K562 (cell line): Measurements from ENCODE around the gene LLGL2. TPM values are rescaled to one million over a fixed set of nuclear protein-coding genes. Genes with fewer than 3 reads are reported as not detected.

Experiments
- ATAC-seq: fragments of 200-7000 bp; cut with Tn5 transposase; 3 replicates; pipeline ENCODE4 v1.9.1; 2020; ENCODE audit warnings: moderate library complexity
- BruUV-seq: library from RNA; stranded (reverse); fragments of 400-500 nt; replicated peaks from 2 replicates; lab custom pipeline; 2021; lab: Mats Ljungman, UMichigan
- CTCF ChIA-PET: fragments of 300-600 bp; formaldehyde crosslinking; extraction: SDS; loops from one replicate; lab custom pipeline; 2021; ENCODE audit warnings: low intra/inter-chr PET ratio; lab: Yijun Ruan, JAX
- POLR2A ChIA-PET: fragments of 300-600, 350-650 bp; sonication (Branson Sonifier 250); formaldehyde crosslinking; extraction: SDS; loops from one replicate; lab custom pipeline; 2021; ENCODE audit warnings: antibody characterized with exemption, inconsistent platforms; lab: Yijun Ruan, JAX
- DNase-seq, 4 experiments: peaks; one replicate each; pipeline versions ENCODE4 v3.0.0 to v3.0.0-alpha.2; 2011 to 2018; ENCODE audit warnings: low spot score in 3 of 4, mixed read lengths in 3 of 4; ENCODE audit errors: extremely low read depth in 1 of 4
- FAIRE-seq: peaks from 2 replicates; lab custom pipeline; 2011; peaks lifted over from hg19 to GRCh38; lab: Jason Lieb, UNC
- H2AFZ ChIP-seq: 2 replicates; pipeline ENCODE4 v1.6.0; 2011; ENCODE audit warnings: low read depth, low read length, control low read depth, inconsistent platforms
- H3K27ac ChIP-seq: fragments of 200-600 bp; 3 replicates; pipeline ENCODE4 v1.8.0; 2011; ENCODE audit warnings: low read depth, mild to moderate bottlenecking, control low read depth, inconsistent platforms, low read length, moderate library complexity, mixed read lengths; ENCODE audit errors: extremely low read depth
- H3K27me3 ChIP-seq, 2 experiments: fragments of 300-600 bp in 1 of 2; 2 replicates in 1 of 2; 3 replicates in 1 of 2; pipeline versions ENCODE4 v1.6.0 to v1.8.0; 2011; ENCODE audit warnings: inconsistent platforms in 2 of 2, low read length in 2 of 2, mild to moderate bottlenecking in 1 of 2, mixed read lengths in 1 of 2, moderate library complexity in 1 of 2; ENCODE audit not compliant: control insufficient read depth in 2 of 2, insufficient read depth in 2 of 2
- H3K36me3 ChIP-seq: fragments of 300-600 bp; 3 replicates; pipeline ENCODE4 v1.8.0; 2011; ENCODE audit warnings: mild to moderate bottlenecking, low read length, inconsistent platforms; ENCODE audit not compliant: control insufficient read depth, insufficient read depth
- H3K4me1 ChIP-seq, 2 experiments: fragments of 200-600 bp in 1 of 2; replicated peaks in 1 of 2; 2 replicates in 1 of 2; 3 replicates in 1 of 2; pipeline versions ENCODE4 v1.5.1 to v1.8.0; 2011; ENCODE audit warnings: inconsistent platforms in 2 of 2, low read length in 2 of 2, mild to moderate bottlenecking in 1 of 2, mixed read lengths in 1 of 2, moderate library complexity in 1 of 2; ENCODE audit not compliant: control insufficient read depth in 2 of 2, insufficient read depth in 2 of 2
- H3K4me2 ChIP-seq: 2 replicates; pipeline ENCODE4 v1.6.1; 2011; ENCODE audit warnings: low read length, control low read depth, inconsistent platforms, mixed read lengths; ENCODE audit not compliant: insufficient read depth
- H3K4me3 ChIP-seq: fragments of 200-600 bp; sonication (generic), shearing (Covaris generic); 2 replicates; pipeline ENCODE4 v1.5.1; 2016; ENCODE audit warnings: control low read depth, inconsistent platforms
- H3K79me2 ChIP-seq: fragments of 200-600 bp; 3 replicates; pipeline ENCODE4 v1.8.0; 2011; ENCODE audit warnings: low read length, inconsistent platforms; ENCODE audit not compliant: control insufficient read depth, insufficient read depth
- H3K9ac ChIP-seq, 2 experiments: 2 replicates each; pipeline versions ENCODE4 v1.6.0 to v1.6.1; 2011; ENCODE audit warnings: low read depth in 2 of 2, low read length in 2 of 2, control low read depth in 1 of 2, inconsistent platforms in 1 of 2, mild to moderate bottlenecking in 1 of 2, mixed read lengths in 1 of 2; ENCODE audit not compliant: insufficient read depth in 1 of 2
- H3K9me1 ChIP-seq: one replicate; pipeline ENCODE4 v1.6.0; 2011; ENCODE audit warnings: inconsistent platforms, mild to moderate bottlenecking, low read length, moderate library complexity; ENCODE audit not compliant: control insufficient read depth, insufficient read depth
- H3K9me3 ChIP-seq: replicated peaks from 2 replicates; pipeline ENCODE4 v1.5.1; 2011; ENCODE audit warnings: low read depth, low read length, inconsistent platforms; ENCODE audit not compliant: control insufficient read depth, insufficient read depth
- H4K20me1 ChIP-seq: replicated peaks from 2 replicates; pipeline ENCODE4 v1.6.1; 2011; ENCODE audit warnings: low read length, inconsistent platforms, mixed read lengths; ENCODE audit not compliant: control insufficient read depth, insufficient read depth
- ZFP36 ChIP-seq: fragments of 150-350 bp; IDR thresholded peaks from 2 replicates; pipeline ENCODE4 v1.6.1; 2018; ENCODE audit warnings: low read length, low read depth; ENCODE audit not compliant: partially characterized antibody
- ZKSCAN1 ChIP-seq: fragments of 150-350 bp; IDR thresholded peaks from 2 replicates; pipeline ENCODE4 v1.6.1; 2016; ENCODE audit warnings: low read depth, low read length
- WGBS: fragments of 100-300 bp; shearing (Covaris generic); methylation state at CpG from one replicate; pipeline ENCODE4 v1.1.6; 2016; ENCODE audit warnings: low coverage, mixed read lengths; ENCODE audit not compliant: insufficient coverage; ENCODE audit errors: missing lambda C conversion rate; 5-methylcytosine and 5-hydroxymethylcytosine counted together
- in situ Hi-C: fragments of 300-500 bp; cut with MboI; formaldehyde crosslinking; loops from 4 replicates; pipeline ENCODE4 v1.15.0; 2018; ENCODE audit warnings: inconsistent platforms, mixed read lengths
- intact Hi-C: fragments of 100-400 bp; cut with micrococcal nuclease; formaldehyde crosslinking; loops from 2 replicates; pipeline ENCODE4 v1.14.2; 2022
- polyA plus RNA-seq, 8 experiments: library from polyadenylated mRNA; depleted of rRNA in 4 of 8; stranded (reverse) in 5 of 8; unstranded in 3 of 8; fragments of >200 nt; fragmentation: Nextera tagmentation in 2 of 8; fragmentation: Illumina TruSeq in 1 of 8; extraction: Ambion mirVana in 2 of 8; extraction: Trizol in 1 of 8; gene quantifications; 2 replicates each; pipeline versions ENCODE4 v1.2.1 to v1.2.3, GENCODE V29; 2011 to 2014; ENCODE audit warnings: inconsistent platforms in 1 of 8, missing spikeins in 1 of 8
- total RNA-seq, 7 experiments: library from RNA; depleted of rRNA in 6 of 7; stranded (reverse); fragments of >200 nt in 6 of 7; fragmentation: Illumina TruSeq in 2 of 7; extraction: Trizol in 2 of 7; gene quantifications; 2 replicates each; pipeline versions ENCODE4 v1.2.1 to v1.2.3, GENCODE V29; 2011 to 2021; ENCODE audit warnings: low replicate concordance in 1 of 7
- TF ChIP-seq, protein P1 (sequence below): fragments of 250-450 bp; sonication (Bioruptor Pico); IDR thresholded peaks from 2 replicates; pipeline ENCODE4 v1.4.0; 2020; ENCODE audit warnings: mild to moderate bottlenecking

The LLGL2 gene
- total and polyA plus RNA-seq, 9 of the 15 experiments (the other 6 are each of a cell fraction or from before 2014, with no cell fraction given), result 0.32 to 24.4 (median 10.2) TPM

DNA sequence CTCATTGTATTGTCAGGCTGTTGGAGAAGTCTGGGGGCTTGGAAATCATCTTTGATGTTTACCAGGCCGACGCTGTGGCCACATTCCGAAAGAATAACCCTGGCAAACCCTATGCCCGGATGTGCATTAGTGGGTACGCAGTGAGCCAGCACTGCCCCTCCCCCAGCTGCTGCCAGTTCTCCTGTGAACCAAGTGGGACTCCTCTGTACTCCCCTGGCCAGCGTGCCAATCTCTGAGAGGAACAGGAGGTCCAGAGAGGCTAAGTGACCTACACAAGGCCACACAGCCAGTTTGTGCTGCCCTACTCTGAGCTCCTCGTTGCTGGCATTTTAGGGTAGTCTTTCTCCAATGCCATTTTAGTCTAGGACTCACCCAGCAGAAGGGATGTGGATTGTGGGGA, 1.9 kb upstream of the LLGL2 start:
- Histone ChIP-seq H3K27me3 (no peaks in the 10 kb centered on the region), H3K4me2 (no peak overlapping the region), H3K27ac (no peak overlapping the region), H3K9ac (no peak overlapping the region), H3K4me1 (peaks cover 12 to 35% of the 10 kb centered on the region in 2 experiments), H3K9me3 (no peaks in the 10 kb centered on the region), H3K36me3 (peaks cover 48% of the 10 kb centered on the region), H4K20me1 (no peaks in the 10 kb centered on the region; the same call in 1 of the 2 replicates), H3K4me3 (no peak overlapping the region), H3K79me2 (peaks cover 8% of the 10 kb centered on the region; the same call in 1 of the 3 replicates), H3K9me1 (no peaks in the 10 kb centered on the region), H2AFZ (no peak overlapping the region)
- ATAC-seq, result no peak
- in situ Hi-C loops (no loop called here), intact Hi-C loops (loop anchor here (10.0 kb wide), 1 partner anchor 239 kb away; the partner anchor contains the start of gene SLC25A19)
- FAIRE-seq, result no peak
- BruUV-seq, result no TSS peak
- WGBS, result 89% methylated on average over 6 of the region's 7 CpGs
- TF ChIP-seq, protein P1, sequence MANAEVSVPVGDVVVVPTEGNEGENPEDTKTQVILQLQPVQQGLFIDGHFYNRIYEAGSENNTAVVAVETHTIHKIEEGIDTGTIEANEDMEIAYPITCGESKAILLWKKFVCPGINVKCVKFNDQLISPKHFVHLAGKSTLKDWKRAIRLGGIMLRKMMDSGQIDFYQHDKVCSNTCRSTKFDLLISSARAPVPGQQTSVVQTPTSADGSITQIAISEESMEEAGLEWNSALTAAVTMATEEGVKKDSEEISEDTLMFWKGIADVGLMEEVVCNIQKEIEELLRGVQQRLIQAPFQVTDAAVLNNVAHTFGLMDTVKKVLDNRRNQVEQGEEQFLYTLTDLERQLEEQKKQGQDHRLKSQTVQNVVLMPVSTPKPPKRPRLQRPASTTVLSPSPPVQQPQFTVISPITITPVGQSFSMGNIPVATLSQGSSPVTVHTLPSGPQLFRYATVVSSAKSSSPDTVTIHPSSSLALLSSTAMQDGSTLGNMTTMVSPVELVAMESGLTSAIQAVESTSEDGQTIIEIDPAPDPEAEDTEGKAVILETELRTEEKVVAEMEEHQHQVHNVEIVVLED (CRISPR knock-in tag), result no peak
- 0 out of 2 replicates have a peak, but pooled peaks have one; percentile 15 for TF ChIP-seq ZKSCAN1
- TF ChIP-seq ZFP36, result peak; percentile 18
- no peak for DNase-seq
- POLR2A ChIA-PET, result interaction anchor here (0.8 kb wide), 1 partner anchor 11 kb away, joined by 3 read pairs; no protein-coding TSS in a partner anchor
- CTCF ChIA-PET, result interaction anchor here (1.9 to 2.3 kb wide), 2 partner anchors 8 to 97 kb away, joined by 9 read pairs; partner anchors contain the start of genes CASKIN2 and TSEN54
